ENCODE data around the gene GRIN3B. TPM values are rescaled to one million over a fixed set of nuclear protein-coding genes. Genes with fewer than 3 reads are reported as not detected.
A peak's percentile ranks its signal among the peaks of the same experiment; 100 is the strongest.

GRIN3B gene
- total and polyA plus RNA-seq, 9 of the 15 experiments (the other 6 are each of a cell fraction or from before 2014, with no cell fraction given): 0.06 to 0.95 (median 0.19) TPM; not detected in 6

- ATAC-seq: no peak
- H4K20me1 ChIP-seq (replicated peaks; ENCODE audit: control insufficient read depth, insufficient read depth, low read length): no peaks in the 10 kb centered on the region
- no peak for DNase-seq (ENCODE audit: extremely low read depth in 1 of 4, low spot score in 3 of 4)
- POLR2A ChIA-PET: interaction anchor here (0.6 to 0.8 kb wide), 2 partner anchors 10 to 20 kb away, joined by 3 to 4 read pairs; no protein-coding TSS in a partner anchor
- H3K9ac ChIP-seq (ENCODE audit: insufficient read depth in 1 of 2, low read depth in 2 of 2, low read length in 2 of 2): no peak overlapping the region
- CTCF ChIA-PET (ENCODE audit: low intra/inter-chr PET ratio): no interaction called here
- TF ChIP-seq ZFPM2 (CRISPR knock-in tag; IDR thresholded peaks at IDR 0.05) (no peak), MYNN (IDR thresholded peaks at IDR 0.05) (no peak), MYNN (CRISPR knock-in tag; IDR thresholded peaks at IDR 0.05) (no peak), HNRNPL (IDR thresholded peaks at IDR 0.05; ENCODE audit: low read depth, low read length) (peak; percentile 44; the same call in 1 of the 2 replicates), KAT2B (IDR thresholded peaks at IDR 0.05; ENCODE audit: low read depth, low read length) (no peak), ZNF316 (IDR thresholded peaks at IDR 0.05) (0 out of 2 replicates have a peak, but pooled peaks have one; percentile 1)
- TF ChIP-seq, protein P1, sequence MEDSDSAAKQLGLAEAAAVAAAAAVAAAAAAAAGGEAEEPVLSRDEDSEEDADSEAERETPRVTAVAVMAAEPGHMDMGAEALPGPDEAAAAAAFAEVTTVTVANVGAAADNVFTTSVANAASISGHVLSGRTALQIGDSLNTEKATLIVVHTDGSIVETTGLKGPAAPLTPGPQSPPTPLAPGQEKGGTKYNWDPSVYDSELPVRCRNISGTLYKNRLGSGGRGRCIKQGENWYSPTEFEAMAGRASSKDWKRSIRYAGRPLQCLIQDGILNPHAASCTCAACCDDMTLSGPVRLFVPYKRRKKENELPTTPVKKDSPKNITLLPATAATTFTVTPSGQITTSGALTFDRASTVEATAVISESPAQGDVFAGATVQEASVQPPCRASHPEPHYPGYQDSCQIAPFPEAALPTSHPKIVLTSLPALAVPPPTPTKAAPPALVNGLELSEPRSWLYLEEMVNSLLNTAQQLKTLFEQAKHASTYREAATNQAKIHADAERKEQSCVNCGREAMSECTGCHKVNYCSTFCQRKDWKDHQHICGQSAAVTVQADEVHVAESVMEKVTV (CRISPR knock-in tag; IDR thresholded peaks at IDR 0.05): no peak
- H3K27me3 ChIP-seq (ENCODE audit: control insufficient read depth in 2 of 2, insufficient read depth in 2 of 2, low read length in 2 of 2): no peaks in the 10 kb centered on the region
- H3K4me2 ChIP-seq (ENCODE audit: insufficient read depth, low read length): no peak overlapping the region
- peaks cover 0 to 75% of the 10 kb centered on the region in 2 experiments; a peak in 2 of 5 replicates for H3K4me1 ChIP-seq (replicated peaks in 1 of 2; ENCODE audit: control insufficient read depth in 2 of 2, insufficient read depth in 2 of 2, low read length in 2 of 2)
- no peaks in the 10 kb centered on the region for H3K9me3 ChIP-seq (replicated peaks; ENCODE audit: control insufficient read depth, insufficient read depth, low read depth, low read length)
- WGBS (ENCODE audit: insufficient coverage, low coverage, missing lambda C conversion rate): 95% methylated on average over 29 of the region's 73 CpGs
- no peak overlapping the region for H2AFZ ChIP-seq (ENCODE audit: low read depth, low read length)
- H3K4me3 ChIP-seq: no peak overlapping the region
- in situ Hi-C loops (cut with MboI) (no loop called here), intact Hi-C loops (cut with micrococcal nuclease) (no loop called here)
- H3K79me2 ChIP-seq (ENCODE audit: control insufficient read depth, insufficient read depth, low read length): no peaks in the 10 kb centered on the region
- no peak for FAIRE-seq
- H3K36me3 ChIP-seq (ENCODE audit: control insufficient read depth, insufficient read depth, low read length): peaks cover 35% of the 10 kb centered on the region; the same call in 1 of the 3 replicates
- H3K9me1 ChIP-seq (ENCODE audit: control insufficient read depth, insufficient read depth, low read length): no peaks in the 10 kb centered on the region
- no TSS peak for BruUV-seq (replicated peaks)
- H3K27ac ChIP-seq (ENCODE audit: extremely low read depth, low read depth, low read length): no peak overlapping the region
Measured at GRCh38 chr19:1007399-1008251, 7.4 kb downstream of the GRIN3B start.

Measured in K562 (cell line).